GM19467 (cell line): ENCODE results near the gene IQGAP2.

Experiments used
- ATAC-seq: cut with Tn5 transposase; IDR thresholded peaks from one replicate; pipeline ENCODE4 v1.9.1; 2021; ENCODE audit warnings: mild to moderate bottlenecking, moderate library complexity; ENCODE audit not compliant: unreplicated experiment

IQGAP2 gene

GRCh38 chr5:76443066-76443800, 40.1 kb downstream of the IQGAP2 start:
- ATAC-seq: no peak

- no peak for ATAC-seq
Observed at GRCh38 chr5:76445063-76445462, 42.0 kb downstream of the IQGAP2 start.

- ATAC-seq: no peak
Observed at GRCh38 chr5:76445830-76446229, 42.7 kb downstream of the IQGAP2 start.

- ATAC-seq: no peak
Observed at GRCh38 chr5:76446776-76447175, 43.7 kb downstream of the IQGAP2 start.

- no peak for ATAC-seq
Observed at GRCh38 chr5:76449606-76450005, 46.5 kb downstream of the IQGAP2 start.

- ATAC-seq: no peak
Observed at GRCh38 chr5:76450054-76450453, 47.0 kb downstream of the IQGAP2 start.

- no peak for ATAC-seq
Observed at GRCh38 chr5:76451031-76451701, 48.1 kb downstream of the IQGAP2 start.

GRCh38 chr5:76455531-76456133, 52.5 kb downstream of the IQGAP2 start:
- no peak for ATAC-seq

GRCh38 chr5:76456258-76456657, 53.2 kb downstream of the IQGAP2 start:
- no peak for ATAC-seq

- ATAC-seq: no peak
Observed at GRCh38 chr5:76457674-76458485, 54.8 kb downstream of the IQGAP2 start.

GRCh38 chr5:76458486-76458830, 55.4 kb downstream of the IQGAP2 start:
- ATAC-seq: no peak

GRCh38 chr5:76460104-76460503, 57.0 kb downstream of the IQGAP2 start:
- ATAC-seq: no peak

- ATAC-seq: no peak
Observed at GRCh38 chr5:76462097-76462667, 59.1 kb downstream of the IQGAP2 start.

- no peak for ATAC-seq
Observed at GRCh38 chr5:76467216-76467615, 64.1 kb downstream of the IQGAP2 start.

- no peak for ATAC-seq
Observed at GRCh38 chr5:76468635-76469425, 65.7 kb downstream of the IQGAP2 start.

GRCh38 chr5:76469656-76470290, 66.7 kb downstream of the IQGAP2 start:
- ATAC-seq: no peak

GRCh38 chr5:76470976-76471375, 67.9 kb downstream of the IQGAP2 start:
- ATAC-seq: no peak

GRCh38 chr5:76471406-76471805, 68.3 kb downstream of the IQGAP2 start:
- no peak for ATAC-seq

GRCh38 chr5:76471987-76472334, 68.9 kb downstream of the IQGAP2 start:
- ATAC-seq: no peak
